Measurements from ENCODE around the gene PCDHA8. TPM values are rescaled to one million over a fixed set of nuclear protein-coding genes. Genes with fewer than 3 reads are reported as not detected.
A peak's percentile ranks its signal among the peaks of the same experiment; 100 is the strongest.
"Not testable (repeated sequence)": the region's sequence is repeated elsewhere in the genome, so short reads cannot be mapped to it uniquely, and the experiment has no call there.

Gene PCDHA8
- total RNA-seq, 1 experiment from 2014 or later: 0.08 TPM

DNA sequence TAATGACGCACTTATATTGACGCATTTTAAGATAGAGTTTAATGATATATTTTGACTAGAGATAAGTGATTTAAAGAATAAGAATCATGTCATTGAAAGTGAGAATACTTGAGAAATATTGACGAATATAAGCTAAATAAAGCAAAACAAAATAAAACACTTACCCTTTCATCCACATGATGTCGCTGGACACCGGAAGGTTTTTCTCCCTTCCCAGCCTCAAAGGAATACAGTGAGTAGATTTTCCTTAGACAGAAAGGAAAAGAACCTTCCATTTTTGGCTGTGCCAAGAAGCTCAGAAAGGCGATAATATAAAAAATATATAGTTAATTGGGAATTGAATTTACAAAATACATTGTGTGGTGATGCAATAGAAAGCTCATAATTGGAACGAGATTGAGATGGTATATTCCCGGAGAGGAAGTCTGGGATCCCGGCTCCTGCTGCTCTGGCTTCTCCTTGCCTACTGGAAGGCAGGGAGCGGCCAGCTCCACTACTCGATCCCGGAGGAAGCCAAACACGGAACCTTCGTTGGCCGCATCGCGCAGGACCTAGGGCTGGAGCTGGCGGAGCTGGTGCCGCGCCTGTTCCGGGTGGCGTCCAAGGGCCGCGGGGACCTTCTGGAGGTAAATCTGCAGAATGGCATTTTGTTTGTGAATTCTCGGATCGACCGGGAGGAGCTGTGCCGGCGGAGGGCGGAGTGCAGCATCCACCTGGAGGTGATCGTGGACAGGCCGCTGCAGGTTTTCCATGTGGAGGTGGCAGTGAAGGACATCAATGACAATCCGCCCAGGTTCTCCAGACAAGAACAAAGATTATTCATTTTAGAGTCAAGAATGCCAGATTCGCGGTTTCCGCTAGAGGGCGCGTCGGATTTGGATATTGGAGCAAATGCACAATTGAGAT, 19.4 kb upstream of the PCDHA8 start, which contains the start of gene PCDHA5:
Gene PCDHA5 (plus strand): TSS at position 239 of the 906 bp plus-strand sequence.
- no peaks in the 10 kb centered on the region for H3K4me1 ChIP-seq
- no peaks in the 10 kb centered on the region for H3K36me3 ChIP-seq
- DNase-seq: peak; percentile 25 to 42
- H3K9me3 ChIP-seq (replicated peaks): no peaks in the 10 kb centered on the region
- H3K27me3 ChIP-seq: no peaks in the 10 kb centered on the region
- H3K27ac ChIP-seq: no peak within 1 kb of the TSS
- H3K4me3 ChIP-seq: peak within 1 kb of the TSS; percentile 49

DNA sequence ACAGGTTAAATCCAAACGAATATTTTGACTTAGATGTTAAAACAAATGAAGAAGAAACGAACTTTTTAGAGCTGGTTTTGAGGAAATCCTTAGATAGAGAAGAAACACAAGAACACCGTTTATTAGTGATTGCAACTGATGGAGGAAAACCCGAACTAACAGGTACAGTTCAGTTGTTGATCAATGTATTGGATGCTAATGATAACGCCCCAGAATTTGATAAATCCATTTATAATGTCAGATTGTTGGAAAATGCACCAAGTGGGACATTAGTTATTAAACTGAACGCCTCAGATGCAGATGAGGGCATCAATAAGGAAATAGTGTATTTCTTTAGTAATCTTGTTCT, 18.7 kb upstream of the PCDHA8 start:
- Histone ChIP-seq H3K4me1 (no peaks in the 10 kb centered on the region), H3K36me3 (no peaks in the 10 kb centered on the region), H3K4me3 (peak overlapping the region; percentile 49; the same call in 1 of the 2 replicates), H3K27me3 (no peaks in the 10 kb centered on the region), H3K9me3 (replicated peaks) (no peaks in the 10 kb centered on the region), H3K27ac (no peak overlapping the region)
- no peak for DNase-seq

DNA sequence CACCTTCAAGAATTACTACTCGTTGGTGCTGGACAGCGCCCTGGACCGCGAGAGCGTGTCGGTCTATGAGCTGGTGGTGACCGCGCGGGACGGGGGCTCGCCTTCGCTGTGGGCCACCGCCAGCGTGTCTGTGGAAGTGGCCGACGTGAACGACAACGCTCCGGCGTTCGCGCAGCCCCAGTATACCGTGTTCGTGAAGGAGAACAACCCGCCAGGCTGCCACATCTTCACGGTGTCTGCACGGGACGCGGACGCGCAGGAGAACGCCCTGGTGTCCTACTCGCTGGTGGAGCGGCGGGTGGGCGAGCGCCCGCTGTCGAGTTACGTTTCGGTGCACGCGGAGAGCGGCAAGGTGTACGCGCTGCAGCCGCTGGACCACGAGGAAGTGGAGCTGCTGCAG, 18.0 kb upstream of the PCDHA8 start:
- not testable (repeated sequence) for H3K9me3 ChIP-seq (replicated peaks); DNase-seq; H3K4me1 ChIP-seq; H3K36me3 ChIP-seq; H3K4me3 ChIP-seq; H3K27me3 ChIP-seq; H3K27ac ChIP-seq

DNA sequence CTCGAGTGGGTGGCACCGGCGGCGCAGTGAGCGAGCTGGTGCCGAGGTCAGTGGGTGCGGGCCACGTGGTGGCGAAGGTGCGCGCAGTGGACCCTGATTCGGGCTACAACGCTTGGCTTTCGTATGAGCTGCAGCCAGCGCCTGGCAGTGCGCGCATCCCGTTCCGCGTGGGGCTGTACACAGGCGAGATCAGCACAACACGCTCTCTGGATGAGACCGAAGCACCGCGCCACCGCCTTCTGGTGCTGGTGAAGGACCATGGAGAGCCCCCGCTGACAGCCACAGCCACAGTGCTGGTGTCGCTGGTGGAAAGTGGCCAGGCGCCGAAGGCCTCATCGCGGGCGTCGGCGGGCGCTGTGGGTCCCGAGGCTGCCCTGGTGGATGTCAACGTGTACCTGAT, 17.5 kb upstream of the PCDHA8 start:
- Histone ChIP-seq H3K27me3 (no peaks in the 10 kb centered on the region), H3K36me3 (no peaks in the 10 kb centered on the region), H3K9me3 (replicated peaks) (no peaks in the 10 kb centered on the region), H3K4me1 (no peaks in the 10 kb centered on the region), H3K27ac (no peak overlapping the region), H3K4me3 (no peak overlapping the region)
- DNase-seq: no peak

DNA sequence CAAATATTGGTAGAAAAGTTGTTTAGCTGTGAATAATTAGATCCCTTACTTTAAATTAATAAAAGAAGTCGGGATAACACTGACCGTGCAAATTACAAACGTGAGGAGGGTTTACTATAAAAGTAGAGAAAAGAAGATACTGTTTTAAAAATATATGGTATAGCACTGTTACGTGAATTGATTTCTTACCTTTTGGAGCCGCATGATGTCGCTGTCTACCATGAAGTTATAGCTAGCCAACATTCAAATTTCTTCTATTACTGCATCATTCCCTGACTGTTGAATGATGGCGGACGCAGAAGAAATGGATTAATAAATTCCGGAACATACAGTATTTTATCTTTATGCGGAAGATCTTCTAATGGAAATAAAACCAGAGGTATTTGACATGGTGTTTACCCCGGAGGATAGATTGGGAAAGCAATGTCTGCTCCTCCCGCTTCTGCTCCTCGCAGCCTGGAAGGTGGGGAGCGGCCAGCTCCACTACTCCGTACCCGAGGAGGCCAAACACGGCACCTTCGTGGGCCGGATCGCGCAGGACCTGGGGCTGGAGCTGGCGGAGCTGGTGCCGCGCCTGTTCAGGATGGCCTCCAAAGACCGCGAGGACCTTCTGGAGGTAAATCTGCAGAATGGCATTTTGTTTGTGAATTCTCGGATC, 13.2 kb upstream of the PCDHA8 start, which contains the start of gene PCDHA6:
Gene PCDHA6 (plus strand): TSS at position 257 of the 658 bp plus-strand sequence. CDS start 132 bp downstream, at position 389.
- H3K4me3 ChIP-seq: no peak within 1 kb of the TSS
- H3K9me3 ChIP-seq (replicated peaks): no peaks in the 10 kb centered on the region
- no peaks in the 10 kb centered on the region for H3K4me1 ChIP-seq
- H3K27me3 ChIP-seq: no peaks in the 10 kb centered on the region
- H3K27ac ChIP-seq: no peak within 1 kb of the TSS
- no peak for DNase-seq
- no peaks in the 10 kb centered on the region for H3K36me3 ChIP-seq

DNA sequence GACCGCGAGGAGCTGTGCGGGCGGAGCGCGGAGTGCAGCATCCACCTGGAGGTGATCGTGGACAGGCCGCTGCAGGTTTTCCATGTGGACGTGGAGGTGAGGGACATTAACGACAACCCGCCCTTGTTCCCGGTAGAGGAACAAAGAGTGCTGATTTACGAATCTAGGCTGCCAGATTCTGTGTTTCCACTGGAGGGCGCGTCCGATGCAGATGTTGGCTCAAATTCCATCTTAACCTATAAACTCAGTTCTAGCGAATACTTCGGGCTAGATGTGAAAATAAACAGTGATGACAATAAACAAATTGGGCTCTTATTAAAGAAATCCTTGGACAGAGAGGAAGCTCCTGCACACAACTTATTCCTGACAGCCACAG, 12.6 kb upstream of the PCDHA8 start:
- H3K27ac ChIP-seq: no peak overlapping the region
- no peaks in the 10 kb centered on the region for H3K4me1 ChIP-seq
- H3K4me3 ChIP-seq: no peak overlapping the region
- no peaks in the 10 kb centered on the region for H3K27me3 ChIP-seq
- DNase-seq: no peak
- no peaks in the 10 kb centered on the region for H3K36me3 ChIP-seq
- no peaks in the 10 kb centered on the region for H3K9me3 ChIP-seq (replicated peaks)

- H3K36me3 ChIP-seq; H3K4me1 ChIP-seq; H3K4me3 ChIP-seq; H3K27ac ChIP-seq; DNase-seq; H3K9me3 ChIP-seq (replicated peaks); H3K27me3 ChIP-seq: not testable (repeated sequence)
Observed at GRCh38 chr5:140829511-140830501, 11.2 kb upstream of the PCDHA8 start.

GRCh38 chr5:140833993-140834392, 7.0 kb upstream of the PCDHA8 start, which contains the start of gene PCDHA7:
Gene PCDHA7, plus strand, starts transcription at chr5:140834269. Its CDS starts 115 bp downstream, at chr5:140834384.
- Histone ChIP-seq H3K36me3 (no peaks in the 10 kb centered on the region), H3K4me1 (no peaks in the 10 kb centered on the region), H3K27me3 (no peaks in the 10 kb centered on the region), H3K4me3 (no peak within 1 kb of the TSS), H3K9me3 (replicated peaks) (no peaks in the 10 kb centered on the region), H3K27ac (no peak within 1 kb of the TSS)
- DNase-seq: no peak

DNA sequence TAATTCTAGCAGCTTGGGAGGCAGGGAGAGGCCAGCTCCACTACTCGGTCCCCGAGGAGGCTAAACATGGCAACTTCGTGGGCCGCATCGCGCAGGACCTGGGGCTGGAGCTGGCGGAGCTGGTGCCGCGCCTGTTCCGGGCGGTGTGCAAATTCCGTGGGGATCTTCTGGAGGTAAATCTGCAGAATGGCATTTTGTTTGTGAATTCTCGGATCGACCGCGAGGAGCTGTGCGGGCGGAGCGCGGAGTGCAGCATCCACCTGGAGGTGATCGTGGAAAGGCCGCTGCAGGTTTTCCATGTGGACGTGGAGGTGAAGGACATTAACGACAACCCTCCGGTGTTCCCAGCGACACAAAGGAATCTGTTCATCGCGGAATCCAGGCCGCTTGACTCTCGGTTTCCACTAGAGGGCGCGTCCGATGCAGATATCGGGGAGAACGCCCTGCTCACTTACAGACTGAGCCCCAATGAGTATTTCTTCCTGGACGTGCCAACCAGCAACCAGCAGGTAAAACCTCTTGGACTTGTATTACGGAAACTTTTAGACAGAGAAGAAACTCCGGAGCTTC, 6.5 kb upstream of the PCDHA8 start:
- H3K9me3 ChIP-seq (replicated peaks); H3K36me3 ChIP-seq; H3K4me1 ChIP-seq; DNase-seq; H3K27me3 ChIP-seq; H3K27ac ChIP-seq; H3K4me3 ChIP-seq: not testable (repeated sequence)

GRCh38 chr5:140835622-140836510, 5.1 kb upstream of the PCDHA8 start:
- Histone ChIP-seq H3K36me3 (no peaks in the 10 kb centered on the region), H3K27me3 (no peaks in the 10 kb centered on the region), H3K9me3 (replicated peaks) (no peaks in the 10 kb centered on the region), H3K4me1 (no peaks in the 10 kb centered on the region), H3K4me3 (no peak overlapping the region), H3K27ac (no peak overlapping the region)
- no peak for DNase-seq

- no peak overlapping the region for H3K27ac ChIP-seq
- H3K27me3 ChIP-seq: no peaks in the 10 kb centered on the region
- no peaks in the 10 kb centered on the region; the same call in 1 of the 2 replicates for H3K9me3 ChIP-seq (replicated peaks)
- no peaks in the 10 kb centered on the region for H3K4me1 ChIP-seq
- no peak for DNase-seq
- H3K4me3 ChIP-seq: no peak overlapping the region
- no peaks in the 10 kb centered on the region for H3K36me3 ChIP-seq
Observed at GRCh38 chr5:140842798-140843733, 2.1 kb downstream of the PCDHA8 start.

GRCh38 chr5:140848139-140849102, 7.4 kb downstream of the PCDHA8 start, which contains the start of gene PCDHA9:
Gene PCDHA9, plus strand, starts transcription at chr5:140848382. Its CDS starts 114 bp downstream, at chr5:140848496.
- not testable (repeated sequence) for H3K4me1 ChIP-seq

More at GRCh38 chr5:140848139-140849102, 7.4 kb downstream of the PCDHA8 start, which contains the start of gene PCDHA9:
- not testable (repeated sequence) for H3K27me3 ChIP-seq; H3K9me3 ChIP-seq (replicated peaks); H3K36me3 ChIP-seq; H3K27ac ChIP-seq; H3K4me3 ChIP-seq
- peak in 1 of 2 experiments; percentile 1 for DNase-seq
